Measurements from ENCODE around the gene ACTR6. TPM values are rescaled to one million over a fixed set of nuclear protein-coding genes. Genes with fewer than 3 reads are reported as not detected.

ACTR6 gene
- 10 to 100 TPM; 11.2 to 33.5 (median 21.0) TPM for total RNA-seq

DNA sequence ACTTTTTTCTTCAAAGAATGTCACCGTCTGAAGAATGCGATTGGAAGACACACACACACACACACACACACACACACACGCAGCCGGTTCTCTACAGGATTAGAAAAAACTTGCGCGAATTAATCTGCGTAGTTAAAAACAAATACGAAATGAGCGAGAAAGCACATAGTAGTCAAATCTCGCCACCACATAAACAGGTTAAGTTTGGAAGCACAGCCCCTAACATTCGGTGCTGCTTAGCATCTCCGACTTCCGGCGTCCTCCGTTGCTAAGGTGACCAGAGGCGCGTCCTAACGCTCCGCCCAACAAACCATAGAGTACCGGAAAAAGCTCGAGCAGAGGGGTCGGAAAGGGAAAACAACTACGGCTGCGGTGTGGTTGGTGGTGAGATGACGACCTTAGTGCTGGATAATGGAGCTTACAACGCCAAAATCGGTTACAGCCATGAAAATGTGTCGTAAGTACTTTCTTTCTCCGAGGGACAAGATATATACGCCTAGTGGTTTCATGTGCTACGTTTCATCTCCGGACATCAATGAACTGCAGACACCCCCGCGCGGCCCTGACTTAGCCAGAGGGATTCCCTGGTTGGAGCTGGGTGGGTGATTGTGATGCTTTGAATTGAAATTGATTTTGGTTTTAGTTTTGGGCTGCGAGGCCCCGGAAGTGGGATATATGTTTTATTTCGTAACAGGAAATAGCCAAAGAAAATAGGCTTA is at the start of gene ACTR6:
TSS of gene ACTR6 (plus strand) at position 353 of the 719 bp plus-strand sequence. CDS start at position 390, 37 bp downstream.
- Histone ChIP-seq H3K4me3 (peak within 1 kb of the TSS; percentile 67 to 89 (median 75)), H3K4me1 (no peaks in the 10 kb centered on the region), H3K36me3 (no peaks in the 10 kb centered on the region), H3K27me3 (no peaks in the 10 kb centered on the region), H3K9me3 (no peaks in the 10 kb centered on the region), H3K27ac (peak within 1 kb of the TSS; percentile 86 to 88)
- TF ChIP-seq POLR2A (IDR thresholded peaks at IDR 0.05) (peak; percentile 33), POLR2AphosphoS5 (IDR thresholded peaks at IDR 0.05) (peak in 2 of 3 donors; percentile 75 to 91)
- TF ChIP-seq, protein P1, sequence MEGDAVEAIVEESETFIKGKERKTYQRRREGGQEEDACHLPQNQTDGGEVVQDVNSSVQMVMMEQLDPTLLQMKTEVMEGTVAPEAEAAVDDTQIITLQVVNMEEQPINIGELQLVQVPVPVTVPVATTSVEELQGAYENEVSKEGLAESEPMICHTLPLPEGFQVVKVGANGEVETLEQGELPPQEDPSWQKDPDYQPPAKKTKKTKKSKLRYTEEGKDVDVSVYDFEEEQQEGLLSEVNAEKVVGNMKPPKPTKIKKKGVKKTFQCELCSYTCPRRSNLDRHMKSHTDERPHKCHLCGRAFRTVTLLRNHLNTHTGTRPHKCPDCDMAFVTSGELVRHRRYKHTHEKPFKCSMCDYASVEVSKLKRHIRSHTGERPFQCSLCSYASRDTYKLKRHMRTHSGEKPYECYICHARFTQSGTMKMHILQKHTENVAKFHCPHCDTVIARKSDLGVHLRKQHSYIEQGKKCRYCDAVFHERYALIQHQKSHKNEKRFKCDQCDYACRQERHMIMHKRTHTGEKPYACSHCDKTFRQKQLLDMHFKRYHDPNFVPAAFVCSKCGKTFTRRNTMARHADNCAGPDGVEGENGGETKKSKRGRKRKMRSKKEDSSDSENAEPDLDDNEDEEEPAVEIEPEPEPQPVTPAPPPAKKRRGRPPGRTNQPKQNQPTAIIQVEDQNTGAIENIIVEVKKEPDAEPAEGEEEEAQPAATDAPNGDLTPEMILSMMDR (IDR thresholded peaks at IDR 0.05), result no peak
- intact Hi-C loops (cut with DNase I; ENCODE audit: low total_unique reads), result no loop called here
- peak; percentile 91 to 92 for DNase-seq (ENCODE audit: low spot score in 2 of 2)

DNA sequence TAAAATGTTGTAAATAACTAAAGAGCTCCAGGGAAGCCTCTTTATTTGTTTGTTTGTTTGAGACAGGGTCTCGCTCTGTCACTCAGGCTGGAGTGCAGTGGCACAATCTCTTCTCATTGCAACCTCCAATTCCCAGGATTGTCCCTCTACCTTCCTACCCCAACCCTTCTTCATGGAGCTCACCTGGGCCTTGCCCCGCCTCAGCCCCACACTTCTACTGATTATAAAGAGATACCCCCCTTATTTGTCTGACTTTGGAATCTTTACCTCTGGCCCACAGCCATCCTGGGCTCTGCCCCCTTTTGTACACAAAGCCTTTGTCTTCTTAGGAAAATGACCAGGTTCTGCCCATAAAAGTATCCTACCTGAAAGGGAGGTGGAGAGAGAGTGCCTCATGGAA is 48.8 kb upstream of the ACTR6 start:
- no peaks in the 10 kb centered on the region for H3K27me3 ChIP-seq
- H3K36me3 ChIP-seq, result no peaks in the 10 kb centered on the region
- no peaks in the 10 kb centered on the region for H3K9me3 ChIP-seq
- DNase-seq (ENCODE audit: low spot score in 2 of 2), result no peak
- intact Hi-C loops (cut with DNase I; ENCODE audit: low total_unique reads), result no loop called here
- H3K4me3 ChIP-seq, result no peak overlapping the region
- TF ChIP-seq POLR2A (IDR thresholded peaks at IDR 0.05), result no peak
- TF ChIP-seq POLR2AphosphoS5 (IDR thresholded peaks at IDR 0.05), result no peak
- TF ChIP-seq, protein P1 (IDR thresholded peaks at IDR 0.05), result no peak
- H3K4me1 ChIP-seq, result no peaks in the 10 kb centered on the region
- H3K27ac ChIP-seq, result no peak overlapping the region

DNA sequence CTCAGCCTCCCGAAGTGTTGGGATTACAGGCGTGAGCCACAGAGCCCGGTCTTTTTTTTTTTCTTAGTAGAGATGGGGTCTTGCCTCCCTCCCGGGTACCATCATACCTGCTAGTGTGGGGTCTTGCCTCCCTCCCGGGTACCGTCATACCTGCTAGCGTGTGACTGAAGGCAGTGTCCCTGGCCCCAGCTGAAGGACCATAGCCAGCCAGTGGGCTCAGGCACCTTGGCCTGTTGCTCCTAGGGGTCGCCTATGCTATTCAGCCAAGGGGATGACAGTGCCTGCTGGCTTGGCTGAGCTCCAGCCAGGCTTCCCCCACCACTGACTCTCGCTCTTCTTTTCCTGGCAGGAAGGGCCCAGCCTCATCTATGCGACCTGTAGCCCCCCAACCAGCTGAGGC is 47.5 kb upstream of the ACTR6 start:
- DNase-seq (ENCODE audit: low spot score in 2 of 2), result no peak
- intact Hi-C loops (cut with DNase I; ENCODE audit: low total_unique reads), result no loop called here
- no peak for TF ChIP-seq POLR2AphosphoS5 (IDR thresholded peaks at IDR 0.05)
- TF ChIP-seq, protein P1 (IDR thresholded peaks at IDR 0.05), result no peak
- no peak for TF ChIP-seq POLR2A (IDR thresholded peaks at IDR 0.05)

DNA sequence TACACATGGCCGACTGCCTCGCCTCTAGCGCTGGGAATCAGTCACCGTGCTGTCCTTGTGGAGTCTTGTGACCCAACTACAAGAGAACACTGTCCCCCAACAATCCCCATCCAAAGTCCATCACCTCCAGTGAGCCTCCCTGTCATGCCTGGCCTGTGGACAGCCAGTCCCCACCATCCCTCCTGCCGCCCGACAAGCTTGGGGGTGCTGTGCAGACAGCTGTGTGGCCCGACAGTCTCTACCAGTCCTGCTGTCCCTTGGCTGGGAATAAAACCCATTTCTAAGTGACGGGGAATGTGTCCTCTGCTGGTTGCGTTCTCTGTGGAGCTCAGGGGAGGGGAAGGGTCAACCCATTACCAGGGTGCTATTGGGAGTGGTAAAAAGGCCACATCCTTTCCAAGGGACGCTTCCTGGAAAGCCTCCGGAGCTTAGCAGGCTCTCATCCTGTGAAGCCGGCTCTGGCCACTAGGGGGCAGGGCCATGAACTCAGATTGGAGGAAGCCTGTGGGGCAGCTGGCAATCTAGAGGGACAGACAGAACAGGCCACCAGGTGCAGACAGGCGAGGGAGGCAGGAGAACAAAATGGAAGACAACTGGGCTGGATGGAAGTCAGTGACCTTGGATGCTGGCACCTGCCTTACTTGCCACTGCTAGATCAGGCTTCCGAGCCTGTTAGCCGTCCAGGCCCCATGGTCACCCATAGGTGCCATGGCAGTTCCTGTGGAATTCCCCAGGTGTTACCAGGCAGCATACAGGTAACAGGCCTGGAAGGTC is 46.0 kb upstream of the ACTR6 start:
- DNase-seq (ENCODE audit: low spot score in 2 of 2), result no peak
- H3K27ac ChIP-seq, result no peak overlapping the region
- no peak for TF ChIP-seq POLR2AphosphoS5 (IDR thresholded peaks at IDR 0.05)
- TF ChIP-seq, protein P1 (IDR thresholded peaks at IDR 0.05), result peak; percentile 38 to 58 (median 45)
- no peak overlapping the region for H3K4me3 ChIP-seq
- H3K9me3 ChIP-seq, result no peaks in the 10 kb centered on the region
- H3K27me3 ChIP-seq, result no peaks in the 10 kb centered on the region
- intact Hi-C loops (cut with DNase I; ENCODE audit: low total_unique reads), result no loop called here
- no peaks in the 10 kb centered on the region for H3K36me3 ChIP-seq
- H3K4me1 ChIP-seq, result no peaks in the 10 kb centered on the region

More for the DNA sequence above, 47.5 kb upstream of the ACTR6 start:
- Histone ChIP-seq H3K9me3 (no peaks in the 10 kb centered on the region), H3K4me1 (no peaks in the 10 kb centered on the region), H3K4me3 (no peak overlapping the region), H3K27ac (no peak overlapping the region), H3K36me3 (no peaks in the 10 kb centered on the region), H3K27me3 (no peaks in the 10 kb centered on the region)

Data from breast epithelium (tissue), 4 donors.